H1 (cell line): ENCODE results near the gene ETV7. TPM values are rescaled to one million over a fixed set of nuclear protein-coding genes. Genes with fewer than 3 reads are reported as not detected.

Experiments used
- CTBP2 ChIP-seq: IDR thresholded peaks from 2 replicates; pipeline ENCODE4 v1.7.0; 2011; ENCODE audit warnings: borderline replicate concordance, mild to moderate bottlenecking, moderate library complexity, mixed read lengths, low read length; ENCODE audit not compliant: insufficient read depth, insufficient read length
- PHF8 ChIP-seq: fragments of 200-600 bp; sonication (generic); conservative IDR thresholded peaks from 2 replicates; pipeline ENCODE4 v1.7.1; 2012; ENCODE audit warnings: low read depth, mild to moderate bottlenecking, inconsistent platforms, low read length, moderate library complexity
- RBBP5 ChIP-seq: IDR thresholded peaks from 2 replicates; pipeline ENCODE4 v1.7.1; 2012; ENCODE audit warnings: low read depth, mild to moderate bottlenecking, inconsistent platforms, low read length, moderate library complexity, borderline replicate concordance
- SIRT6 ChIP-seq: IDR thresholded peaks from one replicate; pipeline ENCODE4 v1.7.1; 2012; ENCODE audit warnings: low read length, inconsistent platforms
- polyA plus RNA-seq, 7 experiments: library from polyadenylated mRNA; depleted of rRNA in 3 of 7; stranded (reverse) in 5 of 7; unstranded in 2 of 7; fragments of >200 nt in 5 of 7; fragments of 200-250 nt in 2 of 7; gene quantifications; 1 replicate in 5 of 7; 2 replicates in 1 of 7; 4 replicates in 1 of 7; pipeline versions ENCODE4 v1.2.1 to v1.2.3, GENCODE V29; 2011 to 2013; ENCODE audit warnings: missing spikeins in 2 of 7, mixed read lengths in 2 of 7
- total RNA-seq: library from RNA; stranded (reverse); fragmentation: NEBNext Ultra II Directional; extraction: Animal tissue kit (Norgen Biotek cat#: 25700); gene quantifications from 2 replicates; pipeline ENCODE4 v1.2.1, GENCODE V29; 2021
- TF ChIP-seq, protein P1 (sequence below): fragments of 300-600 bp; sonication (generic); IDR thresholded peaks from 2 replicates; pipeline ENCODE4 v1.7.1; 2012; ENCODE audit warnings: low read length, moderate library complexity, mild to moderate bottlenecking, inconsistent platforms; ENCODE audit not compliant: insufficient replicate concordance
- TF ChIP-seq, protein P2 (sequence below), 3 experiments: IDR thresholded peaks; 1 replicate in 2 of 3; 2 replicates in 1 of 3; pipeline versions ENCODE4 v1.5.1 to v1.6.1; 2011; ENCODE audit warnings: low read length in 3 of 3, mild to moderate bottlenecking in 3 of 3, inconsistent platforms in 2 of 3, low read depth in 1 of 3, moderate library complexity in 1 of 3; ENCODE audit not compliant: insufficient read depth in 1 of 3; ENCODE audit errors: control extremely low read depth in 1 of 3

The ETV7 gene
- total and polyA plus RNA-seq, 2 of the 8 experiments (the other 6 are each of a cell fraction or from before 2014, with no cell fraction given): 0.54 to 2.4 TPM

GRCh38 chr6:36349240-36349639 lies 38.2 kb downstream of the ETV7 start (continued):
- TF ChIP-seq CTBP2 (no peak), SIRT6 (no peak), RBBP5 (no peak), PHF8 (no peak)
- TF ChIP-seq, protein P1, sequence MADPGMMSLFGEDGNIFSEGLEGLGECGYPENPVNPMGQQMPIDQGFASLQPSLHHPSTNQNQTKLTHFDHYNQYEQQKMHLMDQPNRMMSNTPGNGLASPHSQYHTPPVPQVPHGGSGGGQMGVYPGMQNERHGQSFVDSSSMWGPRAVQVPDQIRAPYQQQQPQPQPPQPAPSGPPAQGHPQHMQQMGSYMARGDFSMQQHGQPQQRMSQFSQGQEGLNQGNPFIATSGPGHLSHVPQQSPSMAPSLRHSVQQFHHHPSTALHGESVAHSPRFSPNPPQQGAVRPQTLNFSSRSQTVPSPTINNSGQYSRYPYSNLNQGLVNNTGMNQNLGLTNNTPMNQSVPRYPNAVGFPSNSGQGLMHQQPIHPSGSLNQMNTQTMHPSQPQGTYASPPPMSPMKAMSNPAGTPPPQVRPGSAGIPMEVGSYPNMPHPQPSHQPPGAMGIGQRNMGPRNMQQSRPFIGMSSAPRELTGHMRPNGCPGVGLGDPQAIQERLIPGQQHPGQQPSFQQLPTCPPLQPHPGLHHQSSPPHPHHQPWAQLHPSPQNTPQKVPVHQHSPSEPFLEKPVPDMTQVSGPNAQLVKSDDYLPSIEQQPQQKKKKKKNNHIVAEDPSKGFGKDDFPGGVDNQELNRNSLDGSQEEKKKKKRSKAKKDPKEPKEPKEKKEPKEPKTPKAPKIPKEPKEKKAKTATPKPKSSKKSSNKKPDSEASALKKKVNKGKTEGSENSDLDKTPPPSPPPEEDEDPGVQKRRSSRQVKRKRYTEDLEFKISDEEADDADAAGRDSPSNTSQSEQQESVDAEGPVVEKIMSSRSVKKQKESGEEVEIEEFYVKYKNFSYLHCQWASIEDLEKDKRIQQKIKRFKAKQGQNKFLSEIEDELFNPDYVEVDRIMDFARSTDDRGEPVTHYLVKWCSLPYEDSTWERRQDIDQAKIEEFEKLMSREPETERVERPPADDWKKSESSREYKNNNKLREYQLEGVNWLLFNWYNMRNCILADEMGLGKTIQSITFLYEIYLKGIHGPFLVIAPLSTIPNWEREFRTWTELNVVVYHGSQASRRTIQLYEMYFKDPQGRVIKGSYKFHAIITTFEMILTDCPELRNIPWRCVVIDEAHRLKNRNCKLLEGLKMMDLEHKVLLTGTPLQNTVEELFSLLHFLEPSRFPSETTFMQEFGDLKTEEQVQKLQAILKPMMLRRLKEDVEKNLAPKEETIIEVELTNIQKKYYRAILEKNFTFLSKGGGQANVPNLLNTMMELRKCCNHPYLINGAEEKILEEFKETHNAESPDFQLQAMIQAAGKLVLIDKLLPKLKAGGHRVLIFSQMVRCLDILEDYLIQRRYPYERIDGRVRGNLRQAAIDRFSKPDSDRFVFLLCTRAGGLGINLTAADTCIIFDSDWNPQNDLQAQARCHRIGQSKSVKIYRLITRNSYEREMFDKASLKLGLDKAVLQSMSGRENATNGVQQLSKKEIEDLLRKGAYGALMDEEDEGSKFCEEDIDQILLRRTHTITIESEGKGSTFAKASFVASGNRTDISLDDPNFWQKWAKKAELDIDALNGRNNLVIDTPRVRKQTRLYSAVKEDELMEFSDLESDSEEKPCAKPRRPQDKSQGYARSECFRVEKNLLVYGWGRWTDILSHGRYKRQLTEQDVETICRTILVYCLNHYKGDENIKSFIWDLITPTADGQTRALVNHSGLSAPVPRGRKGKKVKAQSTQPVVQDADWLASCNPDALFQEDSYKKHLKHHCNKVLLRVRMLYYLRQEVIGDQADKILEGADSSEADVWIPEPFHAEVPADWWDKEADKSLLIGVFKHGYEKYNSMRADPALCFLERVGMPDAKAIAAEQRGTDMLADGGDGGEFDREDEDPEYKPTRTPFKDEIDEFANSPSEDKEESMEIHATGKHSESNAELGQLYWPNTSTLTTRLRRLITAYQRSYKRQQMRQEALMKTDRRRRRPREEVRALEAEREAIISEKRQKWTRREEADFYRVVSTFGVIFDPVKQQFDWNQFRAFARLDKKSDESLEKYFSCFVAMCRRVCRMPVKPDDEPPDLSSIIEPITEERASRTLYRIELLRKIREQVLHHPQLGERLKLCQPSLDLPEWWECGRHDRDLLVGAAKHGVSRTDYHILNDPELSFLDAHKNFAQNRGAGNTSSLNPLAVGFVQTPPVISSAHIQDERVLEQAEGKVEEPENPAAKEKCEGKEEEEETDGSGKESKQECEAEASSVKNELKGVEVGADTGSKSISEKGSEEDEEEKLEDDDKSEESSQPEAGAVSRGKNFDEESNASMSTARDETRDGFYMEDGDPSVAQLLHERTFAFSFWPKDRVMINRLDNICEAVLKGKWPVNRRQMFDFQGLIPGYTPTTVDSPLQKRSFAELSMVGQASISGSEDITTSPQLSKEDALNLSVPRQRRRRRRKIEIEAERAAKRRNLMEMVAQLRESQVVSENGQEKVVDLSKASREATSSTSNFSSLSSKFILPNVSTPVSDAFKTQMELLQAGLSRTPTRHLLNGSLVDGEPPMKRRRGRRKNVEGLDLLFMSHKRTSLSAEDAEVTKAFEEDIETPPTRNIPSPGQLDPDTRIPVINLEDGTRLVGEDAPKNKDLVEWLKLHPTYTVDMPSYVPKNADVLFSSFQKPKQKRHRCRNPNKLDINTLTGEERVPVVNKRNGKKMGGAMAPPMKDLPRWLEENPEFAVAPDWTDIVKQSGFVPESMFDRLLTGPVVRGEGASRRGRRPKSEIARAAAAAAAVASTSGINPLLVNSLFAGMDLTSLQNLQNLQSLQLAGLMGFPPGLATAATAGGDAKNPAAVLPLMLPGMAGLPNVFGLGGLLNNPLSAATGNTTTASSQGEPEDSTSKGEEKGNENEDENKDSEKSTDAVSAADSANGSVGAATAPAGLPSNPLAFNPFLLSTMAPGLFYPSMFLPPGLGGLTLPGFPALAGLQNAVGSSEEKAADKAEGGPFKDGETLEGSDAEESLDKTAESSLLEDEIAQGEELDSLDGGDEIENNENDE: no peak
- TF ChIP-seq, protein P2, sequence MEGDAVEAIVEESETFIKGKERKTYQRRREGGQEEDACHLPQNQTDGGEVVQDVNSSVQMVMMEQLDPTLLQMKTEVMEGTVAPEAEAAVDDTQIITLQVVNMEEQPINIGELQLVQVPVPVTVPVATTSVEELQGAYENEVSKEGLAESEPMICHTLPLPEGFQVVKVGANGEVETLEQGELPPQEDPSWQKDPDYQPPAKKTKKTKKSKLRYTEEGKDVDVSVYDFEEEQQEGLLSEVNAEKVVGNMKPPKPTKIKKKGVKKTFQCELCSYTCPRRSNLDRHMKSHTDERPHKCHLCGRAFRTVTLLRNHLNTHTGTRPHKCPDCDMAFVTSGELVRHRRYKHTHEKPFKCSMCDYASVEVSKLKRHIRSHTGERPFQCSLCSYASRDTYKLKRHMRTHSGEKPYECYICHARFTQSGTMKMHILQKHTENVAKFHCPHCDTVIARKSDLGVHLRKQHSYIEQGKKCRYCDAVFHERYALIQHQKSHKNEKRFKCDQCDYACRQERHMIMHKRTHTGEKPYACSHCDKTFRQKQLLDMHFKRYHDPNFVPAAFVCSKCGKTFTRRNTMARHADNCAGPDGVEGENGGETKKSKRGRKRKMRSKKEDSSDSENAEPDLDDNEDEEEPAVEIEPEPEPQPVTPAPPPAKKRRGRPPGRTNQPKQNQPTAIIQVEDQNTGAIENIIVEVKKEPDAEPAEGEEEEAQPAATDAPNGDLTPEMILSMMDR (IDR thresholded peaks at IDR 0.05; ENCODE audit: control extremely low read depth in 1 of 3, insufficient read depth in 1 of 3, low read depth in 1 of 3, low read length in 3 of 3): no peak
